Measurements from ENCODE around the gene TMCC1.
"Not testable (repeated sequence)": the region's sequence is repeated elsewhere in the genome, so short reads cannot be mapped to it uniquely, and the experiment has no call there.

The TMCC1 gene

DNA sequence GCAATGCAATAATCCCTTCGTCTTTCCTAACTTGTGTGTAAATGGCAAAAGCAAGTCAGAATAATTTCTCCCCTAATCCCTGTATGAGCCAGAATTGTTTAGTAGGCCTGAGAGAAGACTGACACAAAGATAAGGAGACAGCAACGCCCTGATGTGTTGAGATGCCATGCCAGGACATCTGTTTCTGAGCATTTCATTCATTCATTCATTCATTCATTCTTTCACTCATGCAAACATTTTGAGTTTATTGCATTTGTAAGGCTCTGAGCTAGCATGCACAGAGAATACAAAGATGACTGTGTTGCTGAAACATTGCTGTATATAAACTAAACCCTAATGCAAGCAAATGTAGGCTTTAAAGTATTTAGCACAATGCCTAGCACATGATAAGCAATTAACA, 127.4 kb downstream of the TMCC1 start:
- no peak for DNase-seq

DNA sequence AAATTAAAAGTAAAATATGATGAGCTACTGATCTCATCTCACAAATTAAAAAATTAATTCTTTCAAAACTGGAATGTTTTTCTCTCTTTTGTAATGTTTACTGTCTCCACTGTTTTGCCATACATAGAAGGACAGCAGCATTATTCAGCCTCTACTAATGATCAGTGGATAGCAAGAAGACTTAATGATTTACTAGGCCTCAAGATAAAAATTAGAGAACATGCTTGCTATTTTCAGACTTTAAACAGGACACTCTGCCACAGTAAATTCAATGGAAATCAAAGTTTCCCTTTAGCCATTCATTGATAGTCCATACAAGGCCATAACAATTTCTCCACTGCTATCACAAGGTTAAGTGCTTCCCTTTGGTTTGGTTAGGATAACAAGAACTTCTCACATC, 129.4 kb downstream of the TMCC1 start:
- DNase-seq = no peak

DNA sequence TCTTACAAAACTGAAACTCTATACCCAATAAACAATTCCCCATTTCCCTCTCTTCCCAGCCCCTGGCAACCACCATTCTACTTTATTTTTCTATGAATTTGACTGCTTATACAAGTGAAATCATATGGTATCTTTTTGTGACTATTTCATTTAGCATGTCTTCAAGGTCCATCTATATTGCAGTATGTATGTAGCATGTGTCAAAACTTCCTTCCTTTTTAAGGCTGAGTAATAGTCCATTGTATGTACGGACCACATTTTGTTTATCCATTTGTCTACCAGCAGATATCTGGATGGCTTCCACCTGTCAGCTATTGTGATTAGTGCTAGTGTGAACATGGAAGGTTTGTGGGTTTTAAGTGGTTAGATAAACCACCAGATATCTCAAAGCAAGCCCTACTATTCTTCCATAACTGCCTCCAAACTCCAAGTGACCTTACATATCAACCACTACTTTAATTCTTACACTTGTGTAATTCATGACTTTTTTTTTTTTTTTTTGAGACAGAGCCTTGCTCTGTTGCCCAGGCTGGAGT, 134.7 kb downstream of the TMCC1 start:
- no peak for DNase-seq

DNA sequence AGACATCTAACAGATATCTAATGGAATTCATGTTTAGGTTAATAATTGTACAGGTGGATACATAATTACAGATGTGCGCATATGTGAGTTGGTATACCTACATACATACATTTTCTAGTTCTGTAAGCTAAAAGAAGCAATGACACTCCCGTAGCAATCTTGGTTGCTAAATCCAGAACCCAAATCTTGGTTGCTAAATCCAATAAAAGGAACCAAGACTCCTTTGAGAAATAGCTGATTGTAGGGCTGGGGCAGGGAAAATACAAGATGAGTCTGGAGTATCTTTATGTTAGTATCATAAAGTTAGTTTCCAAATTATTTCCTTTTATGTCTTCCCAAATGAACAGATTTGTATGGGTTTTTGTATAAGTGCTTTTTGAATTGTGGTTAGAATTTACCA, 135.2 kb downstream of the TMCC1 start:
- DNase-seq = no peak

DNA sequence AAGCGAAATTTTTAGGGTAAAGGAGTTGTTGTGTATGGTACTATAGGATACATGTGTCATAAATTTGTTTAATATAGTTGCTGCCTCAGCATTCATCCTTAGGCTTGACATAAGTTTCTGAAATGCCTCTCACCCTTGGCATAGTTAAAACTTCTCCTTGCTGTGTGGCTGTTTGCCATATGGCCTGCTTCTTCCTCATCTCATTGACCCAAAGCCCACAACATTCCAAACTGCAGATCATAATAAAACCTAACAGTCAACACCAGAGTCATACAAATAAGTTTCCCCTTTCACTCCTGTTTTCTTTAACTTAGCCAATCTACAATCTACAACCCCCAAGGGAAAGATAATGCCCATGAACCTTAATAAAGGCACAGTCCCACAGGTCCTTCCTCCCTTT, 136.6 kb downstream of the TMCC1 start:
- DNase-seq = no peak

DNA sequence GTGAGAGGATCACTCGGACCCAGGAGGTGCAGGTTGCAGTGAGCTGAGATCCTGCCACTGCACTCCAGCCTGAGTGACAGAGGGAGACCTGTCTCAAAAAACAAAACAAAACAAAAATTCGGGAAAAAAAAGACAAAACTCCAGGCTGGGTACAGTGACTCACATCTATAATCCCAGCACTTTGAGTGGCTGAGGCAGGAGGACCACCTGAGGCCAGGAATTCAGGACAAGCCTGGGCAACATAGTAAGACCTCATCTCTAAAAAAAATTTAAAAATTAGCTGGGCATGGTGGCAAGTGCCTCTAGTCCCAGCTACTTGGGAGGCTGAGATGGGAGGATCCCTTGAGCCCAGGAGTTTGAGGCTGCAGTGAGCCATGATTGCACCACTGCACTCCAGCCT, 142.4 kb downstream of the TMCC1 start:
- DNase-seq = not testable (repeated sequence)

DNA sequence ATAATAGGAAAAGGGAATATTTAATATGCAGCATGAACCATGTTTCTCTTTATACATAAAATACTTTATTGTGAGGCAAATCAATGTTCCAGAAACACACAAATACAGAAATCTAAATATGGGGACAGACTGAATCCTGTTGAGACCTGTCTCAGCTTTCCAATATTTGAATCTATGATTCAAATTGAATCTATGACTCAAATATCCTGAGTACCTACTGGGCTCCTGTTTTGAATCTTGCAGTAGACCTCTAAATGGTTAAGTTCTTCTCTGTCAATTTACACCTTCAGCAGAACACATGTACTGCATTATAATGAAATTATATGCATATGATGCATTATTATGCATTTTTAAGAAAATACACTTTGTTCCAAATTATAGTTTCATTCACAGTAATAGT, 143.8 kb downstream of the TMCC1 start:
- no peak for DNase-seq

DNA sequence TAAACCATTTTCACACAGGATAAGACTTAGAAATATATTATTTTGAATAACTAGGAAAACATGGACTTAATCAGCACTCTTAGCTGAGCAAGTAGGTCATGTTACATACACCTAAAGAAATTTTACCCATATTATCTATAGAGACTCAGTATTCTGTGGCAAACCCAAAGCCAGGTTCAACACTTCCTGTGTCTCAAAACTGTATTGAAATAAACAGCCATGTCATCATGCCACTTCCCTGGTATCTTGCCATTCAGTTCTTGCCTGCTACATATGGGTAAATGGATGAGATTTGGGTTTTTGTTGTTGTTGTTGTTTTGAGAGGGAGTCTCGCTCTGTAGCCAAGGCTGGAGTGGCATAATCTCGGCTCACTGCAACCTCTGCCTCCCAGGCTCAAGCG, 145.5 kb downstream of the TMCC1 start:
- DNase-seq = no peak

DNA sequence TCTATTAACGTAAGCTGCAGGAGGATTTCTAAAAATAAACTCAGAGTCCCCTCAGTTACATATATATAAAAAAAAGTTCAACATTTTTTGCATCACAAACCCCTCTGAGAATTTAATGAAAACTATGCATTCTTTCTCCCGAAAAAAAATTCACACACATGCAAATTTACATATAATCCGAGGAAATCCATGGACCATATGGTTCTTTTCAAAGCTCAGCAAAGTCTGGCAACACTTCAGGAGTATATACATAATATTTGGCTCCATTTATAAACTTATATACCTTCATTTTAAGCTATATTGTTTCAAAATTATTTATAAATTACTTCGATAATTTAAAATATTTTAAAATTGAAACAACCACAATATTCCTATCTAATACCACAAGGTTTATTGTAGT, 146.4 kb downstream of the TMCC1 start:
- no peak for DNase-seq

DNA sequence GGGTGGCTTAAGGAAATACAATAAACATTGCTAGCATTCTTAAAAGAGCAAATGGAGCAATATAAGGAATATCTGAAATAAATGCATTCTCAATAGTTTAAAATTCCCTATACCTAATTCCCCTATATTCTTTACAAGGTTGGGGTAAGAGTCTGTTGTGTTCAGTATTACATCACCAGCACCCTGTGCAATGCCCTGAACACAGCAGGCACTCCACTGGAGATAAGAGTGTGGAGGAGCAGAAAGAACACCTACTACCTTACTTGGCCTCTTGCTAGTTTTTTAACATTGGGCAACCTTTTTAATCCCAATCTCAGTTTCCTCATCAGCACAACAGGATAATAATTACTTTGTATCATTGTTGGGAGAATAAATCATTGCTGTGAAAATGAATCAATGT, 146.9 kb downstream of the TMCC1 start:
- no peak for DNase-seq

DNA sequence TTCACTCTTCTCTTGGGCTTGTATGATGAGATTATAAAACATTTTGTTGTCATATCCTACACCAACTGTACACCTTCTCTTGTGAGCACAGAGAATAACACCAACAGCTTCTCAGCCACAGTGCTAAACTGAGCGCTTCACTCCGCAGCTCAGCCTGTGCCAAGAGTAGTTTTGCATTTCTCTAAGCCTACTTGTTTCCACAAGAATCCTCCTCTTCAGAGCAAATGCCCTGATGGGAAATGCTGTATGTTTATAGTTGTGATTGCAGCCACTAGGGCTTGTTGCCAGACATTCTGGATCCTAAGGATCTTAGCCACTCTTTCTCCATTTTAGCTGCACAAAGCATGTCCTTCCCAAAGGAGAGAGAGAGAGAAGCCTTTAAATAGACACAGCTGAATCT, 148.3 kb downstream of the TMCC1 start:
- DNase-seq = no peak

DNA sequence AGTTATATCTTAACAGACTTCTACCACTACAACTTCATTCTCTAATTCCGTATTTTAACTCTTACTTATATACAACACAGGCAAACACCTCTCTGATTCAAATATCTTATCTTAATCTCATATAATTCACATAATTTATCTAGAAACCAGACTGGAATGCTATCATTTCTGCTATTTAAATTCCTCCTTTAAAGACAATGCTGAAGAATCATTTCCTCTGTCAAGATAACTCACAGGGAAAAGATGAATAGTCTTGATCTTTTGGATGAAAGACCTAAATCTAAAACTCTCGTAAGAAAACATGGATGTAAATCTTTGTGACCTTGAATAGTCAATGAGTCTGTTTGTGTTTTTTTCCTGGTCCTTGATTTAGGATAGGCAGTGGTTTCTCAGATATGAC, 151.7 kb downstream of the TMCC1 start:
- no peak for DNase-seq

DNA sequence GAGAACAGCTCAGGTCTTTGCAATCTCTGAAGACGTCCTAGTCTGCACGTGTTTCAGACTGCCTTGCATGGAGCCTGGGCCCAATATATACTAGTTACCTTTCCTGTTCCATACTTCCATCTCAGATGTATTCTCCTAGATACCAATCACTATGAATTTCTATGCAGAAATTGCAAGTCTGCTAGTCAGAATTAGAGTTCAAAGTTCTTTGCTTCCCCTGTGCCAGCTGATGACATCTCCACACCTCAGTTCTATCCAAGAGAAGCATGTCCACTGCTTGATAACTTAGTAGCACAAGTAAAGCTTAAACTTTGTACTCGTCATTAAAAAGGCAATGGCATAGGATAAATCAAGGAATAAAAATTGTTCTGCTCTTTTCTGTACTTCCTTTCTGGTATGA, 153.4 kb downstream of the TMCC1 start:
- DNase-seq = no peak

DNA sequence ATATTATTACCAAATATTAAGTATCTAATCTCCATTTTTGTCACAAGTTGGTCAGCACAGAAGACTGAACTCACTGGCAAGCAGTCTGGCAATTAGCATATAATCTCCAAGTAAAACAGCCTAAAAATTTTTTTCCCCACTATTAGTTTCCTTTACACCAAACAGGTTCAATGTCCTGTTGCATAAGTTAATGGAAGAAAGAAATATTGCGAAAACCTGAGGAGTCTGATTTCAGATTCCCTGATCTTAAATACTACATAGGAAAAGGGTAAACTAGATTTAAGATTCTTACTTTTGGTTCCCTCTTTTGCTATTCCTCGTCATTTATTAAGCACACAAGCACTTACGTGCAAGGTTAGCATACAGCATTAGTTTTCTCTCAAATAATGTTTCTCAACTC, 153.9 kb downstream of the TMCC1 start:
- no peak for DNase-seq

DNA sequence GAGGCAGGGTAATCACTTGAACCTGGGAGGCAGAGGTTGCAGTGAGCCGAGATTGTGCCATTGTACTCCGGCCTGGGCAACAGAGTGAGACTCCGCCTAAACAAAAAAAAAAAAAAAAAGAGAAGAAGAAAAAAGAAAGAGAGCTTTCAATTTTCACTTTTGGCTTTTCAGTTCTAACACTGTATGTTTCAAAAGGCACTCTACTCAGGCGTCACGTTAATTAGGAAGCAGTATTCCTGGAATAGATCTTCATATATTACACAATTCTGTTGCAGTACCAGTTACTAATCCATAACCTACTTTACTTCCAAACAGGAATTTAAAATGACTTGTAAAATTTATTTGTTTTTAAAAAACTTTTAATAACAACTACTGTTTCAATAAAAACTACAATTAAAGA, 155.3 kb downstream of the TMCC1 start:
- DNase-seq = no peak

DNA sequence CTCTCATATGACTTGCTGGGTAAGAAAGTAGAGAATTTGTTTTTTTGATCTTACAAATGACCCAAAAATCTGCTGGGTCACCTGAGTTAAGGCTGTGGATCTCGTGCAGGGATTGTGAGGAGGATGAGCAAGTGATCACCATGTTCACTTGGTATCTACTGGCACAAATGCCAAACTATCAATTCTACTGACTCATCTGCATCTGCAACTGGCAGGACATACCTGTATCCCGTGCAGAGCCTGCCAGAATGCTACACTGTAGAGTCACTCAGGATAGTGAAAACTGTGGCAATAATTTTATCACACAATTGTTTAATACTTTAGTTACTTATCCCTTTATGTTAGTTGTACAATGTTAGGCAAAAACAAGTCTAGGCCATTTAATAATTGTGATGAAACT, 157.4 kb downstream of the TMCC1 start:
- DNase-seq = no peak

DNA sequence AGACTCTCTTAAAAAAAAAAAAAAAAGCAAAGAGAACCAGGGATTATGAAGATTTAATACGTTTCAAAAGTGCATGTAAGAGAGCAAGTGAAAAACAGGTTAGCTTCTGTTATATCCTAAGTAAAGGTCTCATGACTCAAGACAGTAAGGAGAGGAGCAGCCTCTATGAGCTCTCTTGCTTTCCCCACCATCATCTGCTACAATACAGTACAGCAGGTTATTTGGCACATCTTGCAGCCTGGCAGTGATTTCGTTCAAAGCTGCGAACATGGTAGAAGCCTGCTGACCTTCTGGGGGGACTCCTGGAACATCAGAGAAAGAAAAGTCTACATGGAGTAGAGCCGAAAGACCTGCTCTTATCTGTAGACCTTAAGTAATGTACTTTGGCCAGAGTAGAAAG, 157.9 kb downstream of the TMCC1 start:
- no peak for DNase-seq

DNA sequence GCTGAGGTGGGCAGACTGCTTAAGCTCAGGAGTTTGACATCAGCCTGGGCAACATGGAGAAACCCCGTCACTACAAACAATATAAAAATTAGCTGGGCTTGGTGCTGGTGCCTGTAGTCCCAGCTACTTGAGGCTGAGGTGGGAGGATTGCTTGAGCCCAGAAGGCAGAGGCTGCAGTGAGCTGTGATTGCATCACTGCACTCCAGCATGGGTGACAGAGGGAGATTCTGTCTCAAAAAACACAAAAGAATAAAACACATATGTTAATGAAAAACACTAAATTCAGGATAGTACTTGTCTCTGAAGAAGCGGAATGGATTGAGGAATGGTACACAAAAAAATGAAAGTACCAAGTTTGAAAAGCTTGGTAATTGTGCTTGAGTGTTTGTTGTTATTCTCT, 159.1 kb downstream of the TMCC1 start:
- no peak for DNase-seq

DNA sequence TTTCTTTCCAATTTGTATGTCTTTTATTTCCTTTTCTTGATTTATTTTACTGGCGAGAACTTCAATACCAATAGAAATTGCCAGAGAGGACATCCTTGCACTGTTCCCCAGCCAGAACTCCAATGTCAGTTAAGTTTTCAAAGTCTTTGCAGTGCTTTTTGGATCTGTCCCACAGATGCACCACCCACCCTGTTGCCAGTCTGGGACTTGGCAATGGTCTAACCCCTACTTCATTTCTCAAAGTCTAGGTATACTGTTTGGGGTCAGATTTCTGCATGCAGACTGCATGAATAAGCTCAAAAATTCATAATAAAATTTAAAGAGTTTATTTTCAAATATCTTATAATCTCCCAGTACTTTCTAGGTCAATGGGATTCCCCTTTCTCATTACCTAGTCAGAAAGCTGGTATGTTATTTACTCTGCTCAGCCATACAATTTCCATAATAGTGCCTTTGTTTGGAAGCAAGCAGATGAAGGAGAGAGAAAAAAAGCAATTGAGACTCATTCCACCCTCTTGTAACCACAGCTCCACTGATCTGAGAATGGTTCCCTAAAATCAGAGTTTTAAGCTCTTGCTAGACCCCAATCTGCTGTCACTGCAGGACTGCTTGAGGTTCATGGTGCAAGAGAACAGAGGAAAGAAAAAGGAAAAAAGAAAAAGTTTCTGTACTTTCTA, 161.2 kb downstream of the TMCC1 start:
- DNase-seq = no peak

DNA sequence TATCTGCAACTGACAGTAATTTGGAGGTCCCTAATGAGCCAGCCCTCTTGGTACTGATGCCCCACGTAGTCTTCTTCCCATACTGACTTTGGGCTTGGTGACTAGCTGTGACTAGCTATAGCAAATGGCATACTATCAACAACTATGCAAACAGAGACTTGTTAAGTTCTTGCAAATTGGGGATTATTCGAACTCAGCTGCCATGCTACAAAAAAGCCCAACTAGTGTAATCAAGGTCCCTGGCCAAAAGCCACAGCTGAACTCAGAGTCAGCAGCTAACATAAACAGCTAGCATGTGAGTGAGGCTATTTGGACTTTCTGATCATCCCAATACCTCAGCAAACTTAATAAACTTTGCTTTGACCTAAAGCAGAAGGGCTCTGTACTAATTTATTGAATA, 165.8 kb downstream of the TMCC1 start:
- no peak for DNase-seq

DNA sequence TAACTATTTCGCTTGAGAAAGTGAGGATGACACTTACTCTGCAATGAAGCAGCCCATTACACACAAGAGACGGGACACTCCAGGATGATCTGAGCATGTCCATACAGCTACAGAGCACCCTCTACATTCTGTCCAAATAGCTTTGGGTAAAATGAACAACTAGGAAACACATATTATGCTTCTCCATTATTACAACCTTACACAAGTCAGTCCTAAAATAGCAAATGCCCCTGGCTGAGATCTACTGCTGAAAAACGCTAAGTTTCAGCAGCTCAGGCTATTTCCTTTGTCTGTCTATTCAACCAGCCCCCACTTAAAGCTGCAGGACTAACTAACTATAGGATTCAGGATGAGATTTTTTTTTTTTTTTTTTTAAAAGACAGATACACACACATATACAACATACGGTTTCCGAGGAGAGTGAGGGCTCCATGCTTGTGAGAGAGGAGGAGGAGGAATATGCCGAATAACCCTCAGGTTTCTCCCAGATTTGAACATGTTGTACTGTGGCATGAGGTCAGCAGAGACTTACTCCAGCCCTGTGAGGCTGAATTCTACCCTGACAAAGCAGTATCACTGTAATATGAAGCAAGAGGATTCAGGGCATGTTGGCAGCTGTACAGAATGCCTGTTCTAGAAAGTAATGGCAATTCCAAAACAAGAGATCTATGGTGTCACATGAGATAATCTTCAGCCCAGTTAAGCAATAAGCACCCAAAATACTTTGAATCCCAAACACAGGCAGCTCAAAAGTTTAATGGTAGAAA, 169.8 kb downstream of the TMCC1 start:
- no peak for DNase-seq

DNA sequence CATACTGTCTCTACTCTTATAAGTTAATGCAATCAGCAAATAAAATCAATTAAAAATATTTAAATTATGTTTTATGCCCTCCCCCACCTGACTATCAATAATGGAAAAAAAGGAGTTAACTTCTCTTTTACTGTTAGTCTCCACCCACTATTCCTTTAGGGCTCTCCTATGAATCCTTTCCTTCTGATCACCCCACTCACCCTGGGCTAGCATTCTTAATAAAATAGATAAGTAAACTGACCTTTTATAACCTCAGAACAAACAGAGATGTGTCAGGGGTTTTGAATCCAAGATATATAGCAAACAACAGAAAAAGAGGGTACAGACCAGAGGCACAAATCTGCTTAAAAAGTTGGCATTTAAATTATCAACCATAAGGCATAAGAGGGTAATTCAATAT, 171.0 kb downstream of the TMCC1 start:
- no peak for DNase-seq

DNA sequence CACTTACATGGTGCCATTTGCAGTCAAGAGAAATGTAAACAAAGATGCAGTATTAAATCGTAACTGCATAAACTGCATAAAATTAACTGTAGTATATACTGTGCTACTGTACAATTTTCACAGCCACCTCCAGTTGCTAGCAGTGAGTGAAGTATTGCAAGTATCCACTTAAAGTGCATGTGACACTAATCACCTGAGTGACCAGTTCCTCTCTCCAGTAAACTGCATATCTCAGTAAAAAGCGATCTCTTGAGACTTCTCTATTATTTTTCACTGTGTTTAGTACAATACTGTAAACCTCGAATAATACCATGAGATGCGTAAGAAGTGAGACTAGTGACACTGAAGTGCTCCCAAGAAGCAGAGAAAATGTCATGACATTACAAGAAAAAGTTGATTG, 175.3 kb downstream of the TMCC1 start:
- DNase-seq = no peak

DNA sequence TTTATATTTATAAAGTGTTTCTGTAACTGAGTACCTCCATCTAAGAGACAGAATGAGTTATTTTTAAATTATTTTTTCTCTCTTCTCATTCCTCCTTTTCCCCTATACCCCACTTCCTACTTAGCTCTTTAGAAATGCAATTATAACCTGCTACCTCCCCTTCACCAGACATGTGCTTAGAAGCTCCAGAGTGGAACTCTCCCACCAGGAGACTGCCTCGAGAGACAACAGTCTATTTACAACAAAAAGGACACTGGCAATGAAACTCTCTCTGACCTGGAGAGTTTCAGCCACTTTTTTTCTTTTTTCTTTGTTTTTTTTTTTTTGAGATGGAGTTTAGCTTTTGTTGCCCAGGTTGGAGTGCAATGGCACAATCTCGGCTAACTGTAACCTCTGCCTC, 177.7 kb downstream of the TMCC1 start:
- DNase-seq = no peak
